PC-9 (cell line): ENCODE data around the gene CYP27C1. TPM values are rescaled to one million over a fixed set of nuclear protein-coding genes. Genes with fewer than 3 reads are reported as not detected.

Experiments
- BruUV-seq: library from RNA; stranded (reverse); fragments of 400-500 nt; replicated peaks from 2 replicates; lab custom pipeline; 2021; lab: Mats Ljungman, UMichigan
- CTCF ChIA-PET: fragments of 300-600 bp; sonication (Branson Sonifier 250); formaldehyde crosslinking; loops from one replicate; lab custom pipeline; 2022; ENCODE audit warnings: antibody characterized with exemption; lab: Charles Lee
- POLR2A ChIA-PET: fragments of 300-600 bp; sonication (Branson Sonifier 250); formaldehyde crosslinking; loops from one replicate; lab custom pipeline; 2022; ENCODE audit warnings: antibody characterized with exemption; ENCODE audit not compliant: unreplicated experiment; lab: Charles Lee
- DNase-seq, 2 experiments: peaks; one replicate each; pipeline versions ENCODE4 v3.0.0 to v3.0.0-alpha.2; 2015 to 2022; ENCODE audit warnings: mixed read lengths in 1 of 2
- H2AFZ ChIP-seq: fragments of 200-600 bp; sonication (generic); 2 replicates; pipeline ENCODE4 v1.8.1; 2017; ENCODE audit warnings: antibody characterized with exemption
- H3F3A ChIP-seq: fragments of 200-600 bp; sonication (generic); 2 replicates; pipeline ENCODE4 v1.8.1; 2017; ENCODE audit warnings: antibody characterized with exemption, mild to moderate bottlenecking, low read depth; ENCODE audit not compliant: insufficient read depth
- H3K27ac ChIP-seq: fragments of 200-600 bp; sonication (generic); 2 replicates; pipeline ENCODE4 v1.6.1; 2016; ENCODE audit warnings: mixed run types
- H3K27me3 ChIP-seq: fragments of 200-600 bp; sonication (generic); 2 replicates; pipeline ENCODE4 v1.6.1; 2016; ENCODE audit warnings: low read depth, mixed run types; ENCODE audit not compliant: insufficient read depth
- H3K36me3 ChIP-seq: fragments of 200-600 bp; sonication (generic); 2 replicates; pipeline ENCODE4 v1.6.1; 2016; ENCODE audit warnings: low read depth, mixed run types
- H3K4me1 ChIP-seq: fragments of 200-600 bp; sonication (generic); replicated peaks from 2 replicates; pipeline ENCODE4 v1.6.1; 2016; ENCODE audit warnings: mixed run types; ENCODE audit not compliant: insufficient read depth
- H3K4me2 ChIP-seq: fragments of 200-600 bp; sonication (generic); 2 replicates; pipeline ENCODE4 v1.6.1; 2017; ENCODE audit warnings: mixed run types
- H3K4me3 ChIP-seq: fragments of 200-600 bp; sonication (generic); 2 replicates; pipeline ENCODE4 v1.6.1; 2016; ENCODE audit warnings: mixed run types
- H3K79me2 ChIP-seq: fragments of 200-600 bp; sonication (generic); 2 replicates; pipeline ENCODE4 v1.6.1; 2017; ENCODE audit warnings: low read depth, mixed run types
- H3K9me2 ChIP-seq: fragments of 200-600 bp; sonication (generic); 2 replicates; pipeline ENCODE4 v1.8.1; 2017; ENCODE audit warnings: mild to moderate bottlenecking; ENCODE audit not compliant: insufficient read depth
- H3K9me3 ChIP-seq: fragments of 200-600 bp; sonication (generic); 2 replicates; pipeline ENCODE4 v1.8.1; 2016; ENCODE audit warnings: low read depth; ENCODE audit not compliant: insufficient read depth
- H4K20me1 ChIP-seq: fragments of 200-600 bp; sonication (generic); 2 replicates; pipeline ENCODE4 v1.8.1; 2017; ENCODE audit not compliant: insufficient read depth
- EZH2 ChIP-seq: fragments of 200-600 bp; sonication (generic); IDR thresholded peaks from 2 replicates; pipeline ENCODE4 v1.8.0; 2017; ENCODE audit warnings: antibody characterized with exemption, low read depth
- intact Hi-C: fragments of 100-400 bp; cut with micrococcal nuclease; formaldehyde crosslinking; loops from one replicate; pipeline ENCODE4 v1.10.0; 2022; ENCODE audit not compliant: unreplicated experiment
- total RNA-seq: library from RNA; stranded (reverse); gene quantifications from 2 replicates; pipeline ENCODE4 v1.2.3, GENCODE V29; 2021
- TF ChIP-seq, protein P1 (sequence below): fragments of 200-600 bp; sonication (generic); conservative IDR thresholded peaks from 2 replicates; pipeline ENCODE4 v1.6.1; 2017; ENCODE audit warnings: mixed run types, antibody characterized with exemption, mild to moderate bottlenecking, moderate library complexity

The CYP27C1 gene
- total RNA-seq, 1 experiment from 2014 or later = 0.94 TPM

DNA sequence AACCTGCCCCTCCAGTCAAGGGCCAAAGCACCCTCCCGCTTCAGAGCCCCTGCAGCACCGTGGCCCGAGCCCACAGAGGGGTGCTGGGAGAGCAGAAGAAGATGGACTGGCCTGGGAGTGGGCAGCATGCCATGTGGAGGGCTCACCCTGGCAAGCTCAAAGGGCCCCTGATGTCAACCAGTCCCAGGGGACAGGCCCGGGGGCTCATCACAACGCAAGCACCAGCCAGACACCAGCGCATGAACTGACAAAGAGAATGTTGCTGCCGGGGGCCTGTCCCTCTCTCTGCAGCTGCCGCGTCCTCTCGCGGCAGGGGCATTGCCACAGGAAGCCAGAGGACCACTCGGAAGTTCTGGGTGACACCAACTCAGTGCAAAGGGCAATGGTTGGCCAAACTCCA is 82.9 kb downstream of the CYP27C1 start:
- Histone ChIP-seq H3K79me2 (no peaks in the 10 kb centered on the region), H3K27ac (no peak overlapping the region), H3K9me2 (no peaks in the 10 kb centered on the region), H4K20me1 (no peaks in the 10 kb centered on the region), H3K4me3 (no peak overlapping the region), H3K27me3 (no peaks in the 10 kb centered on the region), H3K4me2 (no peak overlapping the region), H2AFZ (no peak overlapping the region), H3K36me3 (no peaks in the 10 kb centered on the region), H3K9me3 (peaks cover 3% of the 10 kb centered on the region; the same call in 1 of the 2 replicates), H3K4me1 (no peaks in the 10 kb centered on the region), H3F3A (no peaks in the 10 kb centered on the region)
- ChIA-PET CTCF (no interaction called here), POLR2A (no interaction called here)
- DNase-seq = no peak
- no TSS peak for BruUV-seq
- intact Hi-C loops = no loop called here
- no peak for TF ChIP-seq EZH2
- TF ChIP-seq, protein P1, sequence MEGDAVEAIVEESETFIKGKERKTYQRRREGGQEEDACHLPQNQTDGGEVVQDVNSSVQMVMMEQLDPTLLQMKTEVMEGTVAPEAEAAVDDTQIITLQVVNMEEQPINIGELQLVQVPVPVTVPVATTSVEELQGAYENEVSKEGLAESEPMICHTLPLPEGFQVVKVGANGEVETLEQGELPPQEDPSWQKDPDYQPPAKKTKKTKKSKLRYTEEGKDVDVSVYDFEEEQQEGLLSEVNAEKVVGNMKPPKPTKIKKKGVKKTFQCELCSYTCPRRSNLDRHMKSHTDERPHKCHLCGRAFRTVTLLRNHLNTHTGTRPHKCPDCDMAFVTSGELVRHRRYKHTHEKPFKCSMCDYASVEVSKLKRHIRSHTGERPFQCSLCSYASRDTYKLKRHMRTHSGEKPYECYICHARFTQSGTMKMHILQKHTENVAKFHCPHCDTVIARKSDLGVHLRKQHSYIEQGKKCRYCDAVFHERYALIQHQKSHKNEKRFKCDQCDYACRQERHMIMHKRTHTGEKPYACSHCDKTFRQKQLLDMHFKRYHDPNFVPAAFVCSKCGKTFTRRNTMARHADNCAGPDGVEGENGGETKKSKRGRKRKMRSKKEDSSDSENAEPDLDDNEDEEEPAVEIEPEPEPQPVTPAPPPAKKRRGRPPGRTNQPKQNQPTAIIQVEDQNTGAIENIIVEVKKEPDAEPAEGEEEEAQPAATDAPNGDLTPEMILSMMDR = no peak

DNA sequence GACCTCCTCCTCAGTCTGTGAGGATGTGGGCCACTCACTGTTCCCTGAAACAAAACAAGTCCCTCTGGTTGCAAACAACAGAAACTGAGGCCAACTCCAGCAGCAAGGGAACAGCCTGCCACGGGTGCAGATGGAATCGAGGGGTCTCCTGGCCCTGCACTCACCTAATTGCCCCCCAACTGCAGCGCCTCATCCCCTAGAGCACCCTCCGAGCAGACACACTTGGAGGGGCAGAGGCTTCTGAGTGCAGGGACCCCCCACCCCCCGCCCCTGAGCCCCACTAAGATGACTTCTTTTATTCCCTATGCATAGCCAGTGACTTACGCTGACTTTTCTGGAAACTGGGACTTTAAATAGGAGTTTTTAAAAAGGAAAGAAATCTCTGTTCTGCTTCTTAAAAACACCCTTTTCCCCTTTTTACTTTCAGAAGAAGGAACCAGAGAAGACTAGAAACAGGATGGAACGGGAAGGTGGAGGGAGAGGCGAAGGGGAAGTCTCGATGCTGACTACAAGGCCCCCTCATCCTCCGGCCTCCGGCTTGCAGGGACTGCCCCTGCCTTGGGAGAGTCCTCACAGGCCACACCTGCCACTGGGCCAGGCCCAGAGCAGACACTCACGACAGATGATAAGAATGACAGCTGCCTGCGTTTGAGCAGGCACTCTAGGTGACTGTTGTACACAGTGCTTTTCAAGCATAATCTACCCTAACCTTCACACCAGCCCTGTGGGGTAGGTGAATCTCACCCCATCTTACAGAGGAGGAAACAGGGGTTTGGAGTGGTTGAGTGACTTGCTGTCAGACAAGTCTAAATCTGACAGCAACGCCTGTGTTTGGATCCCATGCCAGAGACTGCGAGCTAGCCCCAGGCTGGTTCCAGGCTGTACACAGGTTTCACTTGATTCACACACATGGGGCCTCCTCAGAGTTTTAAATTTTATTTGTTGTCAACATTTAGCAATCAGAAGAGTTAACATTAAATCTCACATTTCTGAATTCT is 85.0 kb downstream of the CYP27C1 start:
- Histone ChIP-seq H3K9me2 (no peaks in the 10 kb centered on the region), H3K79me2 (no peaks in the 10 kb centered on the region), H3F3A (no peaks in the 10 kb centered on the region), H3K27me3 (no peaks in the 10 kb centered on the region), H3K4me1 (no peaks in the 10 kb centered on the region), H3K36me3 (no peaks in the 10 kb centered on the region), H3K27ac (no peak overlapping the region), H4K20me1 (no peaks in the 10 kb centered on the region), H3K9me3 (peaks cover 3% of the 10 kb centered on the region; the same call in 1 of the 2 replicates), H3K4me2 (no peak overlapping the region), H2AFZ (no peak overlapping the region), H3K4me3 (no peak overlapping the region)
- intact Hi-C loops = no loop called here
- DNase-seq = no peak
- ChIA-PET CTCF (no interaction called here), POLR2A (interaction anchor here (0.6 kb wide), 1 partner anchor 1632 kb away, joined by 6 read pairs; no protein-coding TSS in a partner anchor)
- no peak for TF ChIP-seq EZH2
- no TSS peak for BruUV-seq

DNA sequence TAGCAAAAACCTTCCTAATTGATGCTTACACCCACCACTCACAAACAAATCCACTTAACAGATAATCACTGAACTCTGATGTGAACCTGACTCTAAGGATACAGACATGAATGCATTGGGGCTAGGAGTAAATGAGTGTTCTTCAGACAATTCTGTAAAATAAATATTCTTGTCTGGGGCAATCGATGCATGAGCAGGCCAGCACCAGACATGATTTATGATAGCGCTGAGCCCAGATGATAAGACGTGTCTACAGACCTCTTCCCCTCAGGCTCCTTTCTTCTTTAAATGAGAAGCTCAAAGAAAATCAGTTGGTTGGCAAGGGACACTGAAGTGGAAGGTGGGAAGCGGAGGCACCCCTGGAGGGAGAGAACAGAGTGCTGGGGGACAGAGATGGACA is 85.9 kb downstream of the CYP27C1 start:
- H3K9me3 ChIP-seq = peaks cover 3% of the 10 kb centered on the region; the same call in 1 of the 2 replicates
- no peaks in the 10 kb centered on the region for H3K4me1 ChIP-seq
- no peaks in the 10 kb centered on the region for H3K36me3 ChIP-seq
- H4K20me1 ChIP-seq = no peaks in the 10 kb centered on the region
- H3K79me2 ChIP-seq = no peaks in the 10 kb centered on the region
- DNase-seq = no peak
- BruUV-seq = no TSS peak
- CTCF ChIA-PET = no interaction called here
- intact Hi-C loops = no loop called here
- H3K27me3 ChIP-seq = no peaks in the 10 kb centered on the region
- H3K4me3 ChIP-seq = no peak overlapping the region
- H3F3A ChIP-seq = no peaks in the 10 kb centered on the region
- H3K27ac ChIP-seq = no peak overlapping the region
- no peaks in the 10 kb centered on the region for H3K9me2 ChIP-seq
- TF ChIP-seq, protein P1 = no peak
- POLR2A ChIA-PET = interaction anchor here (0.6 kb wide), 1 partner anchor 1633 kb away, joined by 6 read pairs; no protein-coding TSS in a partner anchor
- H3K4me2 ChIP-seq = no peak overlapping the region
- H2AFZ ChIP-seq = no peak overlapping the region

Other genes starting within 250 kb of the CYP27C1 start
- gene BIN1, start 113.1 kb downstream of the CYP27C1 start, total RNA-seq = 87.5 and 95.6 TPM in 2 replicates
- gene ERCC3, start 73.8 kb upstream of the CYP27C1 start, total RNA-seq = 70.3 and 73.2 TPM in 2 replicates
- gene MAP3K2, start 167.7 kb upstream of the CYP27C1 start, total RNA-seq = 75.9 and 81.2 TPM in 2 replicates
- 5.8 and 6.1 TPM in 2 replicates for gene PROC, start 198.1 kb upstream of the CYP27C1 start, total RNA-seq